Stimulated activated CD4-positive, alpha-beta T cell treated with anti-CD3 and anti-CD28 coated beads, Interleukin-2, amount 100 ng/mL, for 4 hours (primary cell): ENCODE measurements around the gene MOB3A.

Experiments used
- DNase-seq: peaks from one replicate; pipeline ENCODE4 v3.0.0-alpha.2; 2020; ENCODE audit warnings: low read depth

MOB3A gene

DNA sequence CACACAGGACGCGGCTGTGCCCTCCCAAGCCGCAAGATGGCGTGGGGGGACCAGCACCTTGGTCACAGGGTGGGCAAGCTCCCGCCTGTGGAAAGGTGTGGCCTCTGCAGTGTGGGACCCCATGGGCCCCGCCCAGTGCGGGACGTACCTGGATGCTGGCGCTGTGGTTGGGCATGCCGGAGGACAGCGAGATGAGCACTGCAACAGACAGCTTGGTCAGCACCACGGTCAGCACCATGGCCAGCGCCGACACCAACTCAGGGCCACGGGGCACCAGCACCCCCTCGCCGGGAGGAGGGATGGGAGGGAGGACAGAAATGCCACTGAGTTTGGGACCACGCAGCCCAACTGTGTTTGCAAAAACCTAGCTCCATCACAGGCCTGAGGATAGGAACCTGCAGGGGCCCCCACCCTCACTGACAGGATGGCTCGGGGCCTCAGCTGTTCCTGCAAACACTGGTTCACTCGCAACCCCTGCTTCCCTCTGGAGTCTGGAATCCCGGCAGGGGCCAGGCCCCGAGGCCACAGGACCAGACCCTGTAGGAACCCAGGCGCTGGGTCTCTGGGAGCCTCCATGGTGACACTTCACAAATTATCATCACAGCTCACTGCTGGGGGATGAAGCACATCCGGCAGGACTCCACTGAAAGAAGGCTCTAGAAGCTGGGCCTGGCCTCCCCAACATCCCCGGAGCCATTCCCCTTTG lies 27.7 kb upstream of the MOB3A start:
- DNase-seq = no peak

GRCh38 chr19:2122982-2123381 lies 26.9 kb upstream of the MOB3A start:
- DNase-seq = no peak

- DNase-seq = no peak
Observed at GRCh38 chr19:2122251-2122650, 26.1 kb upstream of the MOB3A start.

- no peak for DNase-seq
Observed at GRCh38 chr19:2121416-2122051, 25.4 kb upstream of the MOB3A start.

DNA sequence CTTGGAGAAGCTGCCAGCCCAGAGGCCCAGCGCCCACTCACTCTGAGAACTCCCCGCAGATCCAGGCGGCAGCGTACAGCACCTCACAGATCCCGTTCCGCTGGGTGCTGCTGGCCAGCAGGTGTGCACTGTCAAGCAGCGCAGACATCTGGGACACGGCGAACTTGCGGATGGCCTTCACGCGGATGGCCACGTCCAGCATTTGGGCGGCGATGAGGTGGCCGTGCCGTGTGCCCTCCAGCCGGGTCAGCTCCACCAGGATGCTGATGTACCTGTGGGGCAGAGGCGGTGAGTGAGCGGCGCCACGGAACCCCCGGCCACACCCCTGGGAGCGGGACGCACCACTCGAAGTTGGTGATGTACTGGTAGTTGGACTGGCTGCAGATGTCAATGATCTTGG lies 24.7 kb upstream of the MOB3A start:
- no peak for DNase-seq

GRCh38 chr19:2119921-2120785 lies 24.0 kb upstream of the MOB3A start:
- no peak for DNase-seq

DNA sequence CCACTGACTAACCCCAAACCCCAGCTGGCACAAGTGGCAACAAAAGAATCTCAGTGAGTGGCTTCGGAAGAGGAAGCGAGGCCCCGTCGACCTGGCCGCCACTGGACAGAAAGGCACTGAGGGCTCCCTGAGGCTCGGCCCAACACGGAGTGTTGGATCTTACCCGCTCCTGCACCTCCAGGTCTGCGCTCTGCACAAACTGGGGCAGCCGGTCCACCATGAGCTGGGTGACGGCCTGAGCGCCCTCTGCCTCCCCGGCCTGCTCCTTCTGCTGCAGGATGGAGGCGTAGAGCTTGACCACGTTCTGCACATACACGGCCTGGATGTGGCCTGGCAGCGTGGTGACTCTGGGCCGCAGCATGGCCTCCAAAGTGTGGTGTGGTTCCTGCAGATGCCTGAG lies 22.3 kb upstream of the MOB3A start:
- DNase-seq = no peak

DNA sequence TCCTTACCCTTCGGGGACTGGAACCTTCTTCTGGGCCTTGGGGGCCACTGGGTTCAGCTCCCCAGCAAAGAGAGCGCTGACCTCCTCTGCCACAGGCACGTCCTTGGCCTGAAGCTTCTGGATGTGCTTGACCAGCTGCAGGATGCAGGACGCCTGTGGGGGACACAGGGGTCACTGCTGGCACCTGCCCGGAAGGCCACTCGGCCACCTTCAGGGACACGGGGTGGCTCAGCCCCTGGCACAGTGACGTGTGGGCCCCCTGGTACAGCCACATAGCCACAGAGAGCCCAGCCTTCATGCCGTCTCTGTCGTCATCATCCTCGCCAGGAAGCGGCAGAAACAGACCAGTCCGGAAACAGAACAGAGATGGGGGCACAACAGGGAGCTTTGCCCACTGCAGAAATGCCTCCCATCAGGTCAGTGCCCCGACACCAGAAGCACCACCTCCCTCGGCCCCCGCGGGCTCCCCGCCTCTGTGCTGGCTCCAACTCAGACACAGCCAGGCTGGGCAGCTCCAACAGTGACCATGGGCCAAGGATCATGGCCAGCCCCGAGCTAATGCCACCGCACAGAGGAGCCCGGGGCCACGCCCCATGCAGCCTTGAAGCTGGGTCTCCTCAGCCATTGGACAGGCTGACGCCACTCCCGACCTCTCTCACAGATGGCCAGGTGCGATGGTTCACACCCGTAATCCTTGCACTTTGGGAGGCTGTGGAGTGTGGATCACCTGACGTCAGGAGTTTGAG lies 21.3 kb upstream of the MOB3A start:
- DNase-seq = no peak

- no peak for DNase-seq
Observed at GRCh38 chr19:2116507-2116906, 20.4 kb upstream of the MOB3A start.

- DNase-seq = no peak
Observed at GRCh38 chr19:2115911-2116426, 19.8 kb upstream of the MOB3A start.

DNA sequence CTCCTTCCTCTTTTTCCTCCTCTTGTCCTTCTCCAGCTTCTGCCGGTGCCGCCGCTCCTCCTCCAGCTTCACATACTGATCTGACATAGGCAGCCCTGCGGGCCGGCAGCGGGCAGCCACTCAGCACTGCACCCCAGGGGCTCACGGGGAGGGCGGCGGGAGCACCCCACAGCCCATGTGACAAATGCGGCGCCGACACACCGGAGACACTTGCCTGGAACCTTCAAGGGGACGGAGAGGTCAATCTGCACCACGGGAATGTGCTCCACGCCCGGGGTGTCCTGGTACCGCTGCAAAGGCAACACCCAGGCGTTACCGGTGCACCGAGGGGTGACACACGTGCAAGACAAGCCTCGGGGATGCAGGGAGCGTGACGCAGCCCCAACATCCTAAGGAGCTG lies 19.2 kb upstream of the MOB3A start:
- no peak for DNase-seq

DNA sequence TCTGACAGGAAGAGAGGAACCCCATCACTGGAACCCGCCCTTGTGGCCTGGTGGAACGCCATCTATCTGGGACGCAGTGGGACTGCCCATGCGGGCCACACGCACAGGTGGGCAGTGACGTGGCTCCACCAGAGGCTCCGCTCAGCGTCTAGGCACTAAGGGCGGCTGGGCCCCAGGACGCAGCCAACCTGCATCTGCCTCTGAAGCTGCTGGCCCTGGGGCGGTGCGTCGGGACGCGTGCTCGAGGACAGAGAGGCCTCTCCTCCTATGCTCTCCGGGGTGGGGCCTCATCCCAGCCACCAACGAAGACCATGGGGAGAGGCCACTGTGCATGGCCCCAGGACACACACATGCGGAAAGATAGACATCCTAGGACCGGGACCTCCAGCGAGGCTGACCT lies 18.7 kb upstream of the MOB3A start:
- DNase-seq = no peak

DNA sequence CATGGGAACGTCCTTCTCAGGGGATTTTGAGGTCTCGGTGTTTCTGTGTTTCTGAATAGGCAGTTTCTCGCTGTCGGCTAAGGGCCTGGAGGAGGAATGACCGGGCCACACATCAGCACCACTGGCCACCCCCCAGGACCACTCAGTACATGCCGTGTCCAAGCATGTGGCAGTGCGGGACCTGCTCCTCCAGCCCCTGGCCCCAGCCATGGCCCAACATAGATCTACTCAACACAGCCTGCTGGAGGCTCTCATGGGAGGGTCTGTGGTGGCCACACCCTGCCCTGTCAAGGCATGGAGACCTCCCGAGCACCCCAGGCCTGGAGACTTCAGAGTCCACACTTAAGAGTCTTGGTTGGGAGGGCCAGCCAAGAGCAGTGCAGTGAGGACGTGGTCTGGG lies 18.1 kb upstream of the MOB3A start:
- no peak for DNase-seq

DNA sequence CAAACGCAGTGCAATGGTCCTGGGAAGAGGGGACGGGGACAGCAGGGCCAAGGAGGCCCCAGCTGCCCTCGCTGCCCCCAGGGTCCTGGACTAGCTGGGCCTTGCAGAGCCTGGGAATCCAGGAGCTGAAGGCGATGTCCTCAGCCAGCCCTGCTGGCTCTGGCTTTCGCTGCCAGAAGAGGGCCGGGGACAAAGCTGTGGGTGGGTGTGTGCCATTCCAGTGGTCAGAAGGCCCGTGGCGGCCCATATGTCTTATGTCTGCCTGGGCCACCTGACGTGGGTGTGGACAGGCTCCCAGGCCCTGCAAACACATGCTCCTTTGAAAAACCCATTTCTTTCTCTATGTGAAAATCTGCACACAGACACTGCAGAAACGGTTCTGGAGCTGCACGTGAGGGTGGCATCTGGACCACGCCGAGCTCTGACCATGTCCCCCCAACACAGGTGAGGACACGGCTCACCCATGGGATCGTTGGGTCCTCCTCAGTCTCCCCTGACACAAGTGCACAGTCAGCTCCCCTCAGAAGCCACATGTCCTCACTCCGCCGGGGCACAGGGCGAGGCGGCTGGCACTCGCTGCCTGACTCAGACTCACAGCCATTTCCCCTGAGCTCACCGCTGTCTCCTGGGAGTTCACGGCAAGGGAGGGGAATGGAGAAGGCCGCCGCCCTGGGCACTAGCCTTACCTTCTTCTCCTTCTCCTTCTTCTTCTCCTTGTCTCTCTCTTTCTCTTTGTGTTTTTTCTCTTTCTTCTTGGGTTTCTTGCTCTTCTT lies 17.5 kb upstream of the MOB3A start:
- no peak for DNase-seq

- no peak for DNase-seq
Observed at GRCh38 chr19:2112516-2113320, 16.6 kb upstream of the MOB3A start.

DNA sequence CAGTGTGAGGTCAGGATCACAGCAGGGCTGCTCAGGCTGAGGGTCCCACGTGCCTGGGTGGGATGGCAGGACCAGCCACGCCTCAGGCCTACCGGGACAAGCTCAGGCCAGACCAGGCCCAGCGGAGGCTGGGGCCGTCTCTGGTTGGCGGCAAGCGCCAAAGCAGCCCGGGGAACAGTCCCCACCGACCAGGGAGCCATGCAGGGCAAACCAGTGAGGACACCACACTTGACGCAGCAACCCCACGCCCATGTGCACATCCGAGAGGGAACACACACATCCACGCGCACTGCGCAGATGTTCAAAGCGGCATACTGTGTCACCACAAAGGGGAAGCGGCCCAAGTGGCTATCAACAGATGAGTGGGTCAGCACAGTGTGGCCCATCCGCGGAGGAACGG lies 15.8 kb upstream of the MOB3A start:
- no peak for DNase-seq

GRCh38 chr19:2111425-2111824 lies 15.3 kb upstream of the MOB3A start:
- DNase-seq = no peak

DNA sequence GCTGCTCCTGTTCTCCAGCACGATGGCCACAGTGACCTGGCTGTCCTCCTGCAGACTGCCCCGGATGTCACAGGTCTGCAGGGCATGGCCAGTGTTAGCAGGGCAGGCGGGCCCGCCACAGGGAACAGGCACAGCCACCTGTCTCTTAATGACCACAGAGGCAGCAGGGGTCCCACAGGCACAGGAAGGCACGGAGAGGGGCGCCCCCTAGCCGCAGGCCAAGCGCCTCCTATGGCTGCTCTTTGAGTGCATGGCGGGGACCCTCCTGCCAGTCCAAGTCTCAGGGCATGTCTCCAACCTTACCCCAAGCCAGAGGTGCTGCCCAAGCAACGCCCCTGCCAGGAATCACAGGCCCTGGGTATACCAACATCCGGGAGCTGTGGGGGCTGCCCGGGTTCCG lies 14.7 kb upstream of the MOB3A start:
- no peak for DNase-seq

DNA sequence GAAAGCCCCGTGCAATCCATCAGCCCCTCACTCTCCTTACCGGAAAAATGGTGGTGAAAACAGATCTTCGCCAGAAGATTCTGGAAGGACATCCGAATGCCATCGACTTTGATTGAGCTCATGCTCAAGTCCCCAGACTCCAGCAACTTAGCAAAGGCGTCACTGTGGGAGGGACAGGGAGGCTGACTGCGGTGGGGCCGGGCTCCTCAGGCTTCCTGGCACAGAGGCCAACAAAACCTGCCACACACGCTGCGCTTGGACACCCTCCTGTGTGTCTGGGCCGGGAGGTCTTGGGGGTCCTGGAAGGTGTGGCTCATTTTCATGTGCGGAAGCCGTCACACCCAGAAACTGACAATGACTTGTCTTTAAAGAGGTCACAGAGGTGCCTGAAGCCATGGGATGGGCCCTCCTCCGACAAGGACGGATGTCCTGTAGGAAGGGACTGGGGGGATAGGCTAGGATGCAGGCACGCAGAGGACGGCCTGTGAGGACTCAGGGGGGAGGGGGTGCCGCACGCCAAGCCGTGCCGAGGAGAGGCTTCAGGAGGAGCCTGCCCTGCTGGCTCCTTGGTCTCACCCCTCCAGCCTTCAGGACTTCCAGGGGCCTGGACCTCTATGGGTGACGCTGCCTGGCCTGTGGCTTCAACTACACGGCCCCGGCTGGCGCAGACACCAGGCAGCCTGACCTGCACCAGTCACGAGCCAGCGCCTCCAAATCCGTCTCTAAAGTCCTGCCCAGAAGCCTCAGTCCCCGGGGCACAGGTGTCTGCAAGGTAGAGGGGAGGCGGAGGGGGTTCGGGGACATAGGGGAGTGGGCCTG lies 13.1 kb upstream of the MOB3A start:
- no peak for DNase-seq
